Natural killer cell treated with Interleukin-12 subunit alpha and Interleukin-12 subunit beta and Interleukin-15 and Interleukin-18, amount 100 ng/mL, for 72 hours (primary cell): ENCODE measurements around the gene MAPKAPK5. TPM values are rescaled to one million over a fixed set of nuclear protein-coding genes. Genes with fewer than 3 reads are reported as not detected.
"Not testable (repeated sequence)": the region's sequence is repeated elsewhere in the genome, so short reads cannot be mapped to it uniquely, and the experiment has no call there.

ENCODE experiments used
- ATAC-seq, 2 donors: fragments of 150-1000 bp; cut with Tn5 transposase in 1 of 2; sonication (Bioruptor Pico), chemical (Tn5 transposase) in 1 of 2; 2 replicates each; pipeline ENCODE4 v1.10.0; 2021
- DNase-seq: peaks from one replicate; pipeline ENCODE4 v3.0.0; 2022; ENCODE audit warnings: low spot score
- H3K27ac Mint-ChIP-seq, 2 donors: 1 replicate in 1 of 2; 2 replicates in 1 of 2; pipeline ENCODE4 v1.8.0; 2022; ENCODE audit warnings: mixed read lengths in 2 of 2, mild to moderate bottlenecking in 1 of 2, moderate library complexity in 1 of 2
- H3K27me3 Mint-ChIP-seq, 2 donors: 1 replicate in 1 of 2; 2 replicates in 1 of 2; pipeline ENCODE4 v1.8.0; 2022; ENCODE audit warnings: mixed read lengths in 2 of 2
- H3K36me3 Mint-ChIP-seq: one replicate; pipeline ENCODE4 v1.8.0; 2022; ENCODE audit warnings: mixed read lengths
- H3K4me1 Mint-ChIP-seq, 2 donors: 1 replicate in 1 of 2; 2 replicates in 1 of 2; pipeline ENCODE4 v1.8.0; 2022; ENCODE audit warnings: low read depth in 2 of 2, mixed read lengths in 2 of 2, mild to moderate bottlenecking in 1 of 2
- H3K4me3 Mint-ChIP-seq: one replicate; pipeline ENCODE4 v1.8.0; 2022; ENCODE audit warnings: mixed read lengths
- H3K9me3 Mint-ChIP-seq: 2 replicates; pipeline ENCODE4 v1.8.0; 2022; ENCODE audit warnings: mixed read lengths
- total RNA-seq, 2 donors: library from RNA; stranded (reverse); gene quantifications; one replicate each; pipeline ENCODE4 v1.2.3, GENCODE V29; 2022

MAPKAPK5 gene
- total RNA-seq, 2 donors from 2014 or later, result 64.3 to 84.2 TPM

GRCh38 chr12:111819191-111820158 lies 22.6 kb upstream of the MAPKAPK5 start:
- DNase-seq, result no peak
- Mint-ChIP-seq H3K4me3 (no peak overlapping the region), H3K27me3 (peaks cover 9 to 21% of the 10 kb centered on the region in 2 donors), H3K9me3 (no peaks in the 10 kb centered on the region), H3K27ac (no peak overlapping the region), H3K4me1 (no peaks in the 10 kb centered on the region), H3K36me3 (no peaks in the 10 kb centered on the region)
- ATAC-seq, result no peak

GRCh38 chr12:111820828-111821227 lies 21.2 kb upstream of the MAPKAPK5 start:
- not testable (repeated sequence) for H3K4me1 Mint-ChIP-seq, DNase-seq, H3K36me3 Mint-ChIP-seq, H3K4me3 Mint-ChIP-seq, ATAC-seq, H3K9me3 Mint-ChIP-seq, H3K27ac Mint-ChIP-seq
- H3K27me3 Mint-ChIP-seq, result peaks cover 8 to 21% of the 10 kb centered on the region in 2 donors

- Mint-ChIP-seq H3K4me3 (no peak overlapping the region), H3K27ac (no peak overlapping the region), H3K36me3 (no peaks in the 10 kb centered on the region), H3K4me1 (no peaks in the 10 kb centered on the region), H3K27me3 (peaks cover 6 to 21% of the 10 kb centered on the region in 2 donors), H3K9me3 (no peaks in the 10 kb centered on the region)
- ATAC-seq (no peak), DNase-seq (no peak)
Measured at GRCh38 chr12:111822886-111823285, 19.1 kb upstream of the MAPKAPK5 start.

GRCh38 chr12:111823891-111824290 lies 18.1 kb upstream of the MAPKAPK5 start:
- ATAC-seq (no peak), DNase-seq (no peak)
- H3K4me1 Mint-ChIP-seq, result no peaks in the 10 kb centered on the region
- no peaks in the 10 kb centered on the region for H3K9me3 Mint-ChIP-seq
- no peak overlapping the region for H3K27ac Mint-ChIP-seq
- H3K27me3 Mint-ChIP-seq, result peaks cover 9 to 21% of the 10 kb centered on the region in 2 donors
- no peaks in the 10 kb centered on the region for H3K36me3 Mint-ChIP-seq
- H3K4me3 Mint-ChIP-seq, result no peak overlapping the region

- H3K36me3 Mint-ChIP-seq, DNase-seq, H3K27ac Mint-ChIP-seq, ATAC-seq, H3K4me1 Mint-ChIP-seq, H3K9me3 Mint-ChIP-seq, H3K4me3 Mint-ChIP-seq: not testable (repeated sequence)
- peaks cover 9 to 20% of the 10 kb centered on the region in 2 donors for H3K27me3 Mint-ChIP-seq
Measured at GRCh38 chr12:111824312-111824711, 17.7 kb upstream of the MAPKAPK5 start.

- no peak for ATAC-seq
- DNase-seq, result no peak
- no peaks in the 10 kb centered on the region for H3K4me1 Mint-ChIP-seq
- H3K9me3 Mint-ChIP-seq, result no peaks in the 10 kb centered on the region
- no peaks in the 10 kb centered on the region for H3K36me3 Mint-ChIP-seq
- H3K27ac Mint-ChIP-seq, result no peak overlapping the region
- H3K27me3 Mint-ChIP-seq, result peaks cover 7 to 9% of the 10 kb centered on the region in 2 donors
- no peak overlapping the region for H3K4me3 Mint-ChIP-seq
Measured at GRCh38 chr12:111825509-111825908, 16.5 kb upstream of the MAPKAPK5 start.

GRCh38 chr12:111826316-111826715 lies 15.7 kb upstream of the MAPKAPK5 start:
- peaks cover 4% of the 10 kb centered on the region in 2 donors for H3K27me3 Mint-ChIP-seq
- ATAC-seq (no peak), DNase-seq (no peak)
- H3K4me3 Mint-ChIP-seq, result no peak overlapping the region
- no peaks in the 10 kb centered on the region for H3K9me3 Mint-ChIP-seq
- no peak overlapping the region for H3K27ac Mint-ChIP-seq
- H3K36me3 Mint-ChIP-seq, result no peaks in the 10 kb centered on the region
- H3K4me1 Mint-ChIP-seq, result no peaks in the 10 kb centered on the region

- DNase-seq (no peak), ATAC-seq (no peak)
- H3K27ac Mint-ChIP-seq, result no peak overlapping the region
- peaks cover 1 to 4% of the 10 kb centered on the region in 2 donors for H3K27me3 Mint-ChIP-seq
- H3K36me3 Mint-ChIP-seq, result no peaks in the 10 kb centered on the region
- no peaks in the 10 kb centered on the region for H3K4me1 Mint-ChIP-seq
- no peak overlapping the region for H3K4me3 Mint-ChIP-seq
- H3K9me3 Mint-ChIP-seq, result no peaks in the 10 kb centered on the region
Measured at GRCh38 chr12:111826992-111827391, 15.0 kb upstream of the MAPKAPK5 start.

- no peak overlapping the region for H3K27ac Mint-ChIP-seq
- no peaks in the 10 kb centered on the region for H3K36me3 Mint-ChIP-seq
Measured at GRCh38 chr12:111827907-111828306, 14.1 kb upstream of the MAPKAPK5 start.

GRCh38 chr12:111828338-111828979 lies 13.6 kb upstream of the MAPKAPK5 start:
- H3K27me3 Mint-ChIP-seq, result peaks cover 10% of the 10 kb centered on the region in 2 donors
- H3K9me3 Mint-ChIP-seq, result no peaks in the 10 kb centered on the region
- no peak overlapping the region for H3K27ac Mint-ChIP-seq
- no peak for DNase-seq
- no peak overlapping the region for H3K4me3 Mint-ChIP-seq
- H3K4me1 Mint-ChIP-seq, result no peaks in the 10 kb centered on the region
- no peaks in the 10 kb centered on the region for H3K36me3 Mint-ChIP-seq
- no peak for ATAC-seq

More at GRCh38 chr12:111827907-111828306, 14.1 kb upstream of the MAPKAPK5 start:
- DNase-seq (no peak), ATAC-seq (no peak)
- no peaks in the 10 kb centered on the region for H3K4me1 Mint-ChIP-seq
- H3K4me3 Mint-ChIP-seq, result no peak overlapping the region
- H3K27me3 Mint-ChIP-seq, result peaks cover 9 to 10% of the 10 kb centered on the region in 2 donors
- no peaks in the 10 kb centered on the region for H3K9me3 Mint-ChIP-seq

GRCh38 chr12:111829635-111830034 lies 12.4 kb upstream of the MAPKAPK5 start:
- H3K36me3 Mint-ChIP-seq, DNase-seq, H3K9me3 Mint-ChIP-seq, H3K4me3 Mint-ChIP-seq, H3K27ac Mint-ChIP-seq, ATAC-seq, H3K4me1 Mint-ChIP-seq: not testable (repeated sequence)
- peaks cover 13 to 16% of the 10 kb centered on the region in 2 donors for H3K27me3 Mint-ChIP-seq

GRCh38 chr12:111834740-111835386 lies 7.2 kb upstream of the MAPKAPK5 start:
- peaks cover 9 to 16% of the 10 kb centered on the region in 2 donors for H3K27me3 Mint-ChIP-seq
- H3K27ac Mint-ChIP-seq, H3K4me1 Mint-ChIP-seq, H3K4me3 Mint-ChIP-seq, DNase-seq, ATAC-seq, H3K36me3 Mint-ChIP-seq, H3K9me3 Mint-ChIP-seq: not testable (repeated sequence)

- not testable (repeated sequence) for H3K4me3 Mint-ChIP-seq, H3K9me3 Mint-ChIP-seq, DNase-seq, ATAC-seq, H3K36me3 Mint-ChIP-seq, H3K27ac Mint-ChIP-seq
- Mint-ChIP-seq H3K4me1 (peaks cover 12 to 13% of the 10 kb centered on the region in 2 donors), H3K27me3 (peaks cover 9 to 16% of the 10 kb centered on the region in 2 donors)
Measured at GRCh38 chr12:111835531-111836181, 6.4 kb upstream of the MAPKAPK5 start.
